Measurements from ENCODE around the gene CTBS.
A peak's percentile ranks its signal among the peaks of the same experiment; 100 is the strongest.

CTBS gene

DNA sequence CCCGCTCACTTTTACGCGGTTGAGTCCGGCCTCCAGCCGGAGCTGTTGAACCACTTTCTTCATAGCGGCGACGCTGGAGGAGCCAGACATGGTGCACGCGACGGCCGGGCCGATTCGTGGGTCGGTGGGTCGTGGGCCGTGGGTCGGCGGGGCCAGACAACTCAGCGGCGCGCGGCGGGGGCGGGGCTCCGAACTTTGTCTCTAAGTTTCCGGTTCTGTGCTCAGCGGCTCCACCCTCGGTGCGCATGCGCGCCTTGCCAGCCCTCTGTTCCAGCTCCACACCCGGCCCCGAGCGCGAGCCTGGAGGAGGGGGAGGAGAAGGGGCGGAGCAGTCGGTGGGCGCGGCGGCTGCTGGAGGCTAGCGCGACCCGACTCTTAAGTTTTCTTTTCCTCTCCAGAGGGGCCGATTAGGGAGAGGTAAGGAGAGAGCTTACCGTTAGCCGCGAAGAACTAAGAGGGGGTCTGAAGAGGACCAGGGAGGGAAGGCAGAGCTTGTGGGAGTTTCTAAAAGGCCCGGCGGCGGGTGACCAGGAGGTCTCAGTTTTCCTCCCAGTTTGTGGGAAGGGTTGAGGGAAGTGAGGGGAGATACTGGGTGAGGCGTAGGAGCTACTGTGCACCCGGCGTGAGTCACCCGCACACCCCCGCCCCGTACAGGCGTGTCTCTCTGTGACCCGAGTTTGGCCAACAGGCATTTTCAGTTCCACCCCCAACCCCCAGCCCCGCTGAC is 68.1 kb downstream of the CTBS start, which contains the start of the genes GNG5 and SPATA1:
TSS of gene GNG5 (minus strand) at position 580 of the 727 bp plus-strand sequence. CDS start at position 90, 490 bp downstream.
TSS of gene SPATA1 (plus strand) at position 385 of the 727 bp plus-strand sequence. CDS start 9,974 bp downstream, outside the sequence.
- DNase-seq (ENCODE audit: low spot score): peak; percentile 96

DNA sequence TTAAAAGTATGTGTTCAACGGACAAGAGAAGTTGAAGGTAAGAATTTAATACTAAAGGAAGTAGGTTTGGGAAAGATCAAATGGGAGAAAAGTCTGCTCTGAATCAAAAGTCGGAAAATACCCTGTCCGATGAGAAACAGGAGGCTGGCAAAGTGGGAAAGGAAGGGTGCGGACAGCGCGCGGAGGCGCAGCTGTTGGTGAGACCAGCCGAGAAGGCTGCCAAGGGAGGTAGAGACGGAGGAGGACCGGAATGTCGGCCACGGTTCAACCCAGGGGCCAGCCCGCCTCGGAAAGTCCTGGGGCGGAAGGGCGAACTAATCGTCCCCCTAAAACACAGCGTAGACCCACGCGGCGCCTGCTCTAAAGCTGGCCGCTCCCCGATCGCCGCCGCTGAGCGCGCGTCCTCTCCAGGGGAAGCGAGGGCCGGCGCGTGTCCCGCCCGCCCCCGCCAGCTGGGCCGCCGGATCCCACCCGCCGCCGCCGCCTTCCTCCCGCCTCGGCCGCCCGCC is 68.7 kb downstream of the CTBS start:
- no peak for DNase-seq (ENCODE audit: low spot score)

GRCh38 chr1:84504580-84505492 is 69.4 kb downstream of the CTBS start:
- DNase-seq (ENCODE audit: low spot score): no peak

GRCh38 chr1:84502927-84503326 is 71.3 kb downstream of the CTBS start:
- DNase-seq (ENCODE audit: low spot score): no peak
